ENCODE data around the gene MPLKIP. TPM values are rescaled to one million over a fixed set of nuclear protein-coding genes. Genes with fewer than 3 reads are reported as not detected.

The MPLKIP gene
- total RNA-seq, 1 experiment from 2014 or later: 49.4 TPM

DNA sequence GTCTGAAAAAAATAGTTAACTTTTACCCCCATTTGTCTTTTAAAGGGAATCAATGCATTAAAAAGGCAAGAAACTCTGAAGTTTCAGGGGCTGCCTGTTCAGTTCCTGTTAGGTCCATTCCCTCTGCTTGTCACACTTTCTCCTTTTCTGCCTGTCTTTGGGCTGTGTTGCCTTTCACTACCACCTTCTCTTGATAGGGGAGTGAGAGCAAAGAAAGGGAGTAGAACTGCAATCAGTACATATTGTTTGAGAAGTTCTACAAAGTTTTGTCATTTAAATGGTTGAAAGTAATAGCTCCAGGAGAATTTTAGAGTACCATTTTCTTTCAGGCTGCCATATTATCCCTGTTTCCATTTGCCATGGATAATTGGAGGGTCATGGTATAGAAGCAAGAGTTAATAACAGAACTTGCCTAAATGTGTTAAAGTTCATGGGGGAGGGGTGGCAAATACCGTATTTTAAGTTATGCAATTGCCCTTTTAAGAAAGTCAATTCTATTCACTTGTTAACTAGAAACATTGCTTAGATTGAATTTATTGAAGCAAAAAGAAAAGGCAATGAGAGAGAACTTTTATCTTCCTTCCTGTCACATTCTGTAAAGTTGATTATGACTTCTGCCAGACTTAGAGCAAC is 38.6 kb downstream of the MPLKIP start:
- DNase-seq (ENCODE audit: low read depth, low spot score) (no peak), ATAC-seq (no peak)
- no TSS peak for BruUV-seq (replicated peaks)
- POLR2A ChIA-PET: no interaction called here
- CTCF ChIA-PET: no interaction called here
- Histone ChIP-seq H3K9me3 (ENCODE audit: control insufficient read depth in 1 of 2, insufficient read depth in 1 of 2, low read depth in 1 of 2, low read length in 2 of 2) (no peaks in the 10 kb centered on the region), H3K36me3 (ENCODE audit: control insufficient read depth in 1 of 2, insufficient read depth in 2 of 2, low read length in 2 of 2) (peaks cover 20 to 23% of the 10 kb centered on the region in 2 experiments; a peak in 3 of 4 replicates), H3K9ac (ENCODE audit: low read length) (no peak overlapping the region), H3K27me3 (ENCODE audit: insufficient read depth, low read length) (no peaks in the 10 kb centered on the region), H2AFZ (ENCODE audit: low read depth, low read length, poor library complexity, severe bottlenecking) (no peak overlapping the region), H3K4me3 (replicated peaks in 1 of 2; ENCODE audit: low read depth in 1 of 2, low read length in 2 of 2) (no peak overlapping the region), H3K9me2 (ENCODE audit: insufficient read depth) (no peaks in the 10 kb centered on the region), H3K79me2 (ENCODE audit: insufficient read depth, low read length) (no peaks in the 10 kb centered on the region), H3K4me2 (ENCODE audit: low read length) (no peak overlapping the region), H4K20me1 (ENCODE audit: insufficient read depth) (no peaks in the 10 kb centered on the region), H3K27ac (ENCODE audit: low read depth, low read length) (no peak overlapping the region), H3K4me1 (ENCODE audit: control insufficient read depth in 1 of 2, insufficient read depth in 2 of 2, low read length in 2 of 2) (no peaks in the 10 kb centered on the region)
- TF ChIP-seq RAD21 (IDR thresholded peaks at IDR 0.05; ENCODE audit: low read depth) (no peak), TCF7L2 (IDR thresholded peaks at IDR 0.05; ENCODE audit: borderline replicate concordance, extremely low read depth, insufficient read depth, insufficient read length) (no peak), SP1 (IDR thresholded peaks at IDR 0.05; ENCODE audit: low read depth) (no peak), ZFX (IDR thresholded peaks at IDR 0.05) (no peak), EGR1 (IDR thresholded peaks at IDR 0.05; ENCODE audit: low read depth) (no peak), JUND (IDR thresholded peaks at IDR 0.05) (no peak), POLR2A (IDR thresholded peaks at IDR 0.05; ENCODE audit: borderline replicate concordance, extremely low read depth, insufficient read depth, insufficient read length) (no peak), ZNF274 (IDR thresholded peaks at IDR 0.05; ENCODE audit: low read depth, low read length) (no peak), EZH2phosphoT487 (IDR thresholded peaks at IDR 0.05; ENCODE audit: borderline replicate concordance) (no peak), CEBPB (IDR thresholded peaks at IDR 0.05; ENCODE audit: low read depth) (no peak)
- TF ChIP-seq, protein P1, sequence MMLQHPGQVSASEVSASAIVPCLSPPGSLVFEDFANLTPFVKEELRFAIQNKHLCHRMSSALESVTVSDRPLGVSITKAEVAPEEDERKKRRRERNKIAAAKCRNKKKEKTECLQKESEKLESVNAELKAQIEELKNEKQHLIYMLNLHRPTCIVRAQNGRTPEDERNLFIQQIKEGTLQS (IDR thresholded peaks at IDR 0.05): no peak
- intact Hi-C loops (cut with micrococcal nuclease): no loop called here
- RAD21 ChIA-PET (ENCODE audit: low non-redundant PET in 1 of 2, low total read pairs in 2 of 2, uncharacterized antibody in 2 of 2, unreplicated experiment in 2 of 2): no interaction called here

DNA sequence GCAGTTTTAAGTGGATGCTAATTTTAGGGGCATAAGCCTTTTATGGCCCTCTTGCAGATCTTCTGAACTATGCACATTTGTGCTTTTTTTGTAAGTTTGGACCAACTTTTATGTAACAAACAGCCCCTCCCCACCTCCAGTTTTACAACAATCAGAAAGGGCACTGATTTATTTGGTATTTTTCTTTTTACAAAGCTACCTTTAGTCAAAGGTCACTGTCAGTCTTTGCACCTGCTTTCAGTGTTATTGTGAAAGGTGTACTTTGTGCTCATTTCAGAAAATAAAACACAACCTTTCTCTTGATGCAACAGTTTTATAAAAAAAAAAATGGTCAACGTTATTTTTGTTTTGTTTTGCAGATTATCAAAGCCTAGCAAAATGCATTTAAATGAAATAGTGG is 39.2 kb downstream of the MPLKIP start:
- POLR2A ChIA-PET: no interaction called here
- Histone ChIP-seq H3K36me3 (ENCODE audit: control insufficient read depth in 1 of 2, insufficient read depth in 2 of 2, low read length in 2 of 2) (peaks cover 20 to 23% of the 10 kb centered on the region in 2 experiments; a peak in 3 of 4 replicates), H3K79me2 (ENCODE audit: insufficient read depth, low read length) (no peaks in the 10 kb centered on the region), H3K4me1 (ENCODE audit: control insufficient read depth in 1 of 2, insufficient read depth in 2 of 2, low read length in 2 of 2) (no peaks in the 10 kb centered on the region), H3K9me2 (ENCODE audit: insufficient read depth) (no peaks in the 10 kb centered on the region), H3K27me3 (ENCODE audit: insufficient read depth, low read length) (no peaks in the 10 kb centered on the region), H3K9ac (ENCODE audit: low read length) (no peak overlapping the region), H3K9me3 (ENCODE audit: control insufficient read depth in 1 of 2, insufficient read depth in 1 of 2, low read depth in 1 of 2, low read length in 2 of 2) (no peaks in the 10 kb centered on the region), H4K20me1 (ENCODE audit: insufficient read depth) (no peaks in the 10 kb centered on the region), H3K4me3 (replicated peaks in 1 of 2; ENCODE audit: low read depth in 1 of 2, low read length in 2 of 2) (no peak overlapping the region), H2AFZ (ENCODE audit: low read depth, low read length, poor library complexity, severe bottlenecking) (no peak overlapping the region), H3K27ac (ENCODE audit: low read depth, low read length) (no peak overlapping the region), H3K4me2 (ENCODE audit: low read length) (no peak overlapping the region)
- RAD21 ChIA-PET (ENCODE audit: low non-redundant PET in 1 of 2, low total read pairs in 2 of 2, uncharacterized antibody in 2 of 2, unreplicated experiment in 2 of 2): no interaction called here
- ATAC-seq: no peak
- CTCF ChIA-PET: no interaction called here
- intact Hi-C loops (cut with micrococcal nuclease): no loop called here
- TSS peak; percentile 21 for BruUV-seq (replicated peaks)
- DNase-seq (ENCODE audit: low read depth, low spot score): no peak
- TF ChIP-seq CBX3 (IDR thresholded peaks at IDR 0.05; ENCODE audit: low read depth): no peak
- TF ChIP-seq EZH2phosphoT487 (IDR thresholded peaks at IDR 0.05; ENCODE audit: borderline replicate concordance): no peak
- TF ChIP-seq, protein P2, sequence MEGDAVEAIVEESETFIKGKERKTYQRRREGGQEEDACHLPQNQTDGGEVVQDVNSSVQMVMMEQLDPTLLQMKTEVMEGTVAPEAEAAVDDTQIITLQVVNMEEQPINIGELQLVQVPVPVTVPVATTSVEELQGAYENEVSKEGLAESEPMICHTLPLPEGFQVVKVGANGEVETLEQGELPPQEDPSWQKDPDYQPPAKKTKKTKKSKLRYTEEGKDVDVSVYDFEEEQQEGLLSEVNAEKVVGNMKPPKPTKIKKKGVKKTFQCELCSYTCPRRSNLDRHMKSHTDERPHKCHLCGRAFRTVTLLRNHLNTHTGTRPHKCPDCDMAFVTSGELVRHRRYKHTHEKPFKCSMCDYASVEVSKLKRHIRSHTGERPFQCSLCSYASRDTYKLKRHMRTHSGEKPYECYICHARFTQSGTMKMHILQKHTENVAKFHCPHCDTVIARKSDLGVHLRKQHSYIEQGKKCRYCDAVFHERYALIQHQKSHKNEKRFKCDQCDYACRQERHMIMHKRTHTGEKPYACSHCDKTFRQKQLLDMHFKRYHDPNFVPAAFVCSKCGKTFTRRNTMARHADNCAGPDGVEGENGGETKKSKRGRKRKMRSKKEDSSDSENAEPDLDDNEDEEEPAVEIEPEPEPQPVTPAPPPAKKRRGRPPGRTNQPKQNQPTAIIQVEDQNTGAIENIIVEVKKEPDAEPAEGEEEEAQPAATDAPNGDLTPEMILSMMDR (IDR thresholded peaks at IDR 0.05 in 2 of 3, conservative IDR thresholded peaks at IDR 0.05 in 1 of 3; ENCODE audit: borderline replicate concordance in 1 of 3, insufficient read depth in 1 of 3, low read depth in 2 of 3, low read length in 2 of 3): no peak
- TF ChIP-seq EGR1 (IDR thresholded peaks at IDR 0.05; ENCODE audit: low read depth): no peak
- no peak for TF ChIP-seq RAD21 (IDR thresholded peaks at IDR 0.05; ENCODE audit: low read depth)
- TF ChIP-seq YY1 (IDR thresholded peaks at IDR 0.05; ENCODE audit: extremely low read depth, insufficient replicate concordance, low read depth, low read length): no peak
- TF ChIP-seq JUND (IDR thresholded peaks at IDR 0.05): no peak
- no peak for TF ChIP-seq POLR2A (IDR thresholded peaks at IDR 0.05; ENCODE audit: borderline replicate concordance, extremely low read depth, insufficient read depth, insufficient read length)
- no peak for TF ChIP-seq FOSL1 (IDR thresholded peaks at IDR 0.05; ENCODE audit: low read depth)
- no peak for TF ChIP-seq SRF (IDR thresholded peaks at IDR 0.05; ENCODE audit: low read depth)

Data from HCT116 (cell line).